HepG2 (cell line): ENCODE results near the gene MIER2. TPM values are rescaled to one million over a fixed set of nuclear protein-coding genes. Genes with fewer than 3 reads are reported as not detected.
A peak's percentile ranks its signal among the peaks of the same experiment; 100 is the strongest.

ENCODE experiments used
- HIC2 ChIP-seq: sonication (generic); formaldehyde crosslinking; IDR thresholded peaks from 2 replicates; pipeline ENCODE4 v1.9.0; 2022; ENCODE audit warnings: low read depth, missing genetic modification reagents
- KLF11 ChIP-seq: IDR thresholded peaks from 2 replicates; pipeline ENCODE4 v1.6.1; 2016; ENCODE audit warnings: missing compliant biosample characterization
- NPAS2 ChIP-seq: sonication (generic); formaldehyde crosslinking; IDR thresholded peaks from 2 replicates; pipeline ENCODE4 v1.8.0; 2022; ENCODE audit warnings: mild to moderate bottlenecking, missing genetic modification reagents, borderline replicate concordance
- PRPF4 ChIP-seq: fragments of 200-400 bp; formaldehyde crosslinking; IDR thresholded peaks from 2 replicates; pipeline ENCODE4 v1.6.1; 2016; ENCODE audit warnings: low read length, low read depth; ENCODE audit not compliant: poor library complexity, severe bottlenecking
- USF2 ChIP-seq, 2 experiments: sonication (generic) in 1 of 2; formaldehyde crosslinking in 1 of 2; IDR thresholded peaks; 2 replicates each; pipeline versions ENCODE4 v1.5.1 to v1.6.1; 2011 to 2020; ENCODE audit warnings: borderline replicate concordance in 1 of 2, low read depth in 1 of 2, low read length in 1 of 2, mild to moderate bottlenecking in 1 of 2, missing genetic modification reagents in 1 of 2, moderate library complexity in 1 of 2
- ZBTB33 ChIP-seq: sonication (generic); formaldehyde crosslinking; IDR thresholded peaks from 2 replicates; pipeline ENCODE4 v1.4.0; 2020; ENCODE audit warnings: missing genetic modification reagents
- ZFP37 ChIP-seq: sonication (generic); formaldehyde crosslinking; IDR thresholded peaks from 2 replicates; pipeline ENCODE4 v1.4.0; 2020; ENCODE audit warnings: missing genetic modification reagents, borderline replicate concordance
- ZNF275 ChIP-seq: sonication (generic); formaldehyde crosslinking; IDR thresholded peaks from 2 replicates; pipeline ENCODE4 v1.8.0; 2022; ENCODE audit warnings: missing genetic modification reagents, mild to moderate bottlenecking, inconsistent platforms, borderline replicate concordance
- ZNF414 ChIP-seq: sonication (generic); formaldehyde crosslinking; IDR thresholded peaks from 2 replicates; pipeline ENCODE4 v1.5.0; 2020; ENCODE audit warnings: missing genetic modification reagents
- ZNF598 ChIP-seq: sonication (generic); formaldehyde crosslinking; IDR thresholded peaks from 2 replicates; pipeline ENCODE4 v1.5.1; 2020; ENCODE audit warnings: mild to moderate bottlenecking, missing genetic modification reagents, borderline replicate concordance
- ZNF687 ChIP-seq: sonication (generic); formaldehyde crosslinking; IDR thresholded peaks from 2 replicates; pipeline ENCODE4 v1.5.1; 2020; ENCODE audit warnings: mild to moderate bottlenecking, missing genetic modification reagents, moderate library complexity
- ZSCAN29 ChIP-seq: sonication (generic); formaldehyde crosslinking; conservative IDR thresholded peaks from 2 replicates; pipeline ENCODE4 v1.4.0; 2020; ENCODE audit warnings: mild to moderate bottlenecking, missing genetic modification reagents
- ZZZ3 ChIP-seq: sonication (generic); formaldehyde crosslinking; IDR thresholded peaks from 2 replicates; pipeline ENCODE4 v1.4.0; 2020; ENCODE audit warnings: missing genetic modification reagents, mild to moderate bottlenecking, borderline replicate concordance
- polyA plus RNA-seq, 8 experiments: library from polyadenylated mRNA; depleted of rRNA in 3 of 8; stranded (reverse) in 7 of 8; unstranded in 1 of 8; fragments of >200 nt; fragmentation: Illumina TruSeq in 4 of 8; extraction: Trizol in 4 of 8; gene quantifications; 2 replicates each; pipeline versions ENCODE4 v1.2.1 to v1.2.3, GENCODE V29; 2011 to 2016; ENCODE audit warnings: low read depth in 4 of 8, missing spikeins in 1 of 8, mixed read lengths in 1 of 8; ENCODE audit not compliant: insufficient read depth in 1 of 8
- total RNA-seq, 5 experiments: library from RNA; depleted of rRNA; stranded (reverse); fragments of >200 nt; fragmentation: Illumina TruSeq; extraction: Trizol; gene quantifications; 2 replicates each; pipeline ENCODE4 v1.2.3, GENCODE V29; 2016; ENCODE audit warnings: low read depth in 1 of 5

Gene MIER2
- total and polyA plus RNA-seq, 2 of the 13 experiments (the other 11 are each of a cell fraction or from before 2014, with no cell fraction given), result 9.6 to 25.7 TPM

- TF ChIP-seq ZSCAN29 (no peak), ZNF598 (CRISPR knock-in tag) (no peak), USF2 (IDR thresholded peaks at IDR 0.05; ENCODE audit: low read depth, low read length) (no peak), USF2 (CRISPR knock-in tag; IDR thresholded peaks at IDR 0.05; ENCODE audit: borderline replicate concordance) (no peak), ZNF414 (CRISPR knock-in tag) (no peak), KLF11 (no peak), NPAS2 (CRISPR knock-in tag) (no peak), ZZZ3 (no peak), ZNF275 (CRISPR knock-in tag) (no peak), ZFP37 (CRISPR knock-in tag) (no peak), ZNF687 (peak; percentile 44), PRPF4 (no peak), HIC2 (CRISPR knock-in tag) (no peak), ZBTB33 (CRISPR knock-in tag) (no peak)
Measured at GRCh38 chr19:383922-384798, 39.6 kb upstream of the MIER2 start (continued).
